SK-N-SH (cell line): ENCODE results near the gene SFXN3. TPM values are rescaled to one million over a fixed set of nuclear protein-coding genes. Genes with fewer than 3 reads are reported as not detected.

Source experiments
- CTCF ChIA-PET: fragments of 300-600, 350-600 bp; formaldehyde crosslinking; extraction: SDS; loops from one replicate; lab custom pipeline; 2021; lab: Yijun Ruan, JAX
- POLR2A ChIA-PET: fragments of 350-600 bp; sonication (Branson Sonifier 250); formaldehyde crosslinking; extraction: SDS; loops from one replicate; lab custom pipeline; 2020; ENCODE audit warnings: antibody characterized with exemption, inconsistent platforms; lab: Yijun Ruan, JAX
- DNase-seq: peaks from one replicate; pipeline ENCODE4 v3.0.0; 2012
- H2AFZ ChIP-seq: fragments of 200-600 bp; sonication (generic); 2 replicates; pipeline ENCODE4 v1.8.1; 2016; ENCODE audit warnings: antibody characterized with exemption, mild to moderate bottlenecking, low read depth
- H3F3A ChIP-seq: fragments of 200-600 bp; sonication (generic); replicated peaks from 2 replicates; pipeline ENCODE3; 2016; ENCODE audit warnings: antibody characterized with exemption, mild to moderate bottlenecking; ENCODE audit not compliant: insufficient read depth
- H3K27ac ChIP-seq, 2 experiments: fragments of 200-500 bp in 1 of 2; fragments of 200-600 bp in 1 of 2; sonication (Bioruptor generic) in 1 of 2; sonication (generic), shearing (Covaris generic) in 1 of 2; 2 replicates each; pipeline versions ENCODE4 v1.5.1 to v1.6.1; 2014 to 2016; ENCODE audit warnings: low read depth in 2 of 2, inconsistent platforms in 1 of 2, low read length in 1 of 2, mild to moderate bottlenecking in 1 of 2, mixed read lengths in 1 of 2
- H3K27me3 ChIP-seq: fragments of 200-600 bp; sonication (generic), shearing (Covaris generic); 2 replicates; pipeline ENCODE4 v1.6.1; 2016; ENCODE audit warnings: mixed run types; ENCODE audit not compliant: insufficient read depth
- H3K36me3 ChIP-seq, 2 experiments: fragments of 200-500 bp in 1 of 2; fragments of 200-600 bp in 1 of 2; sonication (Bioruptor generic) in 1 of 2; sonication (generic) in 1 of 2; replicated peaks in 1 of 2; 2 replicates each; pipeline versions ENCODE3 to v1.5.1; 2014 to 2016; ENCODE audit warnings: low read length in 1 of 2, mild to moderate bottlenecking in 1 of 2; ENCODE audit not compliant: insufficient read depth in 2 of 2, control insufficient read depth in 1 of 2
- H3K4me1 ChIP-seq, 2 experiments: fragments of 200-500 bp in 1 of 2; fragments of 200-600 bp in 1 of 2; sonication (Bioruptor generic) in 1 of 2; sonication (generic), shearing (Covaris generic) in 1 of 2; 2 replicates each; pipeline versions ENCODE4 v1.5.1 to v1.6.1; 2014 to 2016; ENCODE audit warnings: low read depth in 1 of 2, low read length in 1 of 2, mixed run types in 1 of 2; ENCODE audit not compliant: insufficient read depth in 2 of 2, control insufficient read depth in 1 of 2
- H3K4me2 ChIP-seq: fragments of 200-600 bp; sonication (generic), shearing (Covaris generic); 2 replicates; pipeline ENCODE4 v1.6.1; 2017; ENCODE audit warnings: mixed run types
- H3K4me3 ChIP-seq, 2 experiments: fragments of 200-500 bp in 1 of 2; fragments of 200-600 bp in 1 of 2; sonication (Bioruptor generic) in 1 of 2; sonication (generic), shearing (Covaris generic) in 1 of 2; 2 replicates each; pipeline versions ENCODE4 v1.5.1 to v1.8.1; 2014 to 2016; ENCODE audit warnings: low read depth in 2 of 2, inconsistent platforms in 1 of 2, low read length in 1 of 2, mild to moderate bottlenecking in 1 of 2, mixed read lengths in 1 of 2, moderate library complexity in 1 of 2
- H3K79me2 ChIP-seq: fragments of 200-600 bp; sonication (generic); 2 replicates; pipeline ENCODE4 v1.8.1; 2017; ENCODE audit warnings: mild to moderate bottlenecking; ENCODE audit not compliant: insufficient read depth
- H3K9ac ChIP-seq: fragments of 200-600 bp; sonication (generic); 2 replicates; pipeline ENCODE4 v1.6.1; 2017; ENCODE audit warnings: mixed run types
- H3K9me2 ChIP-seq: fragments of 200-600 bp; sonication (generic); 2 replicates; pipeline ENCODE4 v1.6.1; 2017; ENCODE audit warnings: mixed run types
- H3K9me3 ChIP-seq: fragments of 200-600 bp; sonication (generic); 2 replicates; pipeline ENCODE4 v1.6.1; 2017; ENCODE audit warnings: mixed run types, mild to moderate bottlenecking, moderate library complexity
- H4K20me1 ChIP-seq: fragments of 200-600 bp; sonication (generic); 2 replicates; pipeline ENCODE4 v1.6.1; 2017; ENCODE audit warnings: mild to moderate bottlenecking, mixed run types; ENCODE audit not compliant: insufficient read depth
- CHD2 ChIP-seq: fragments of 150-350 bp; IDR thresholded peaks from 2 replicates; pipeline ENCODE4 v1.6.1; 2018; ENCODE audit warnings: low read length; ENCODE audit not compliant: partially characterized antibody
- ELF1 ChIP-seq: IDR thresholded peaks from 2 replicates; pipeline ENCODE4 v1.4.0; 2012
- EP300 ChIP-seq, 2 experiments: IDR thresholded peaks; 2 replicates each; pipeline versions ENCODE4 v1.4.0 to v1.6.1; 2012; ENCODE audit warnings: borderline replicate concordance in 1 of 2, low read depth in 1 of 2, low read length in 1 of 2
- EZH2phosphoT487 ChIP-seq: fragments of 200-600 bp; sonication (generic); IDR thresholded peaks from 2 replicates; pipeline ENCODE4 v1.6.1; 2017; ENCODE audit warnings: low read depth, mixed run types, mild to moderate bottlenecking, antibody characterized with exemption, moderate library complexity, borderline replicate concordance
- FOXJ3 ChIP-seq: sonication (generic); formaldehyde crosslinking; IDR thresholded peaks from 2 replicates; pipeline ENCODE4 v1.5.1; 2020; ENCODE audit warnings: mild to moderate bottlenecking, missing genetic modification reagents
- GABPA ChIP-seq: IDR thresholded peaks from 2 replicates; pipeline ENCODE4 v1.4.0; 2012; ENCODE audit warnings: low read depth, mild to moderate bottlenecking
- GATA2 ChIP-seq: sonication (generic); formaldehyde crosslinking; IDR thresholded peaks from 2 replicates; pipeline ENCODE4 v1.5.0; 2020; ENCODE audit warnings: mild to moderate bottlenecking, missing genetic modification reagents
- MEF2A ChIP-seq: IDR thresholded peaks from 2 replicates; pipeline ENCODE4 v1.4.0; 2012; ENCODE audit warnings: low read depth, borderline replicate concordance
- NRF1 ChIP-seq: IDR thresholded peaks from 2 replicates; pipeline ENCODE4 v1.6.1; 2012; ENCODE audit warnings: low read depth, mild to moderate bottlenecking, low read length
- RCOR1 ChIP-seq: fragments of 150-350 bp; IDR thresholded peaks from 2 replicates; pipeline ENCODE4 v1.6.1; 2017; ENCODE audit warnings: antibody characterized with exemption, low read length
- RFX5 ChIP-seq: IDR thresholded peaks from 2 replicates; pipeline ENCODE4 v1.6.1; 2012; ENCODE audit warnings: mild to moderate bottlenecking, improper control_type of control experiment, low read length
- SIN3A ChIP-seq: IDR thresholded peaks from 2 replicates; pipeline ENCODE4 v1.6.1; 2012; ENCODE audit warnings: low read depth, mild to moderate bottlenecking, low read length, moderate library complexity, borderline replicate concordance
- WGBS: methylation state at CpG from one replicate; pipeline ENCODE4 v1.1.6; 2017; ENCODE audit warnings: low lambda C conversion rate; 5-methylcytosine and 5-hydroxymethylcytosine counted together
- polyA plus RNA-seq, 3 experiments: library from polyadenylated mRNA; depleted of rRNA; stranded (reverse); fragments of >200 nt; gene quantifications; 2 replicates each; pipeline ENCODE4 v1.2.3, GENCODE V29; 2012
- TF ChIP-seq, protein P1 (sequence below): IDR thresholded peaks from 2 replicates; pipeline ENCODE4 v1.6.1; 2012; ENCODE audit warnings: mild to moderate bottlenecking, low read depth, low read length, moderate library complexity
- TF ChIP-seq, protein P2 (sequence below): IDR thresholded peaks from 2 replicates; pipeline ENCODE4 v1.4.0; 2012; ENCODE audit warnings: low read depth, borderline replicate concordance
- TF ChIP-seq, protein P3 (sequence below): fragments of 150-350 bp; IDR thresholded peaks from 2 replicates; pipeline ENCODE4 v1.6.1; 2017; ENCODE audit warnings: antibody characterized with exemption, low read length, low read depth, borderline replicate concordance
- TF ChIP-seq, protein P4 (sequence below): fragments of 200-600 bp; sonication (generic); IDR thresholded peaks from 2 replicates; pipeline ENCODE4 v1.6.1; 2017; ENCODE audit warnings: antibody characterized with exemption, mild to moderate bottlenecking, moderate library complexity
- TF ChIP-seq, protein P5 (sequence below): IDR thresholded peaks from 2 replicates; pipeline ENCODE4 v1.4.0; 2012; ENCODE audit warnings: low read depth, borderline replicate concordance
- TF ChIP-seq, protein P6 (sequence below): IDR thresholded peaks from 2 replicates; pipeline ENCODE4 v1.4.0; 2012; ENCODE audit warnings: low read depth

SFXN3 gene
- polyA plus RNA-seq, 1 of the 3 experiments (the other 2 are of a cell fraction), result 142 TPM

DNA sequence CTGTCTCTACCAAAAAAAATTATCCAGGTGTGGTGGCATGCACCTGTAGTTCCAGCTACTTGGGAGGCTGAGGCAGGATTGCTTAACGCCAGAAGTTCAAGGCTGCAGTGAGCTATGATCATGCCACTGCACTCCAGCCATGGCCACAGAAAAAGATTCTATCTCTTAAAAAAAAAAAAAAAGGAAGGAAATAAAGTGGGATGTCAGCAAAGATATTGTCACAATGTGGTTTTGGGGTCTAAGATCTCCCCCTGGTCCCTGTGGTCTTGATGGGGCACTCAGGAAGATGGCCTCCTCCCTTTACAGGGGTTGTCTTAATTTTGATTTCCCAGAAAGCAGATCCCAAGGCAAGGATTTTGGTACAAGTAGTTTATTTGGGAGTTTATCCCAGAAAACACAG lies 23.3 kb downstream of the SFXN3 start (continued):
- TF ChIP-seq, protein P1, sequence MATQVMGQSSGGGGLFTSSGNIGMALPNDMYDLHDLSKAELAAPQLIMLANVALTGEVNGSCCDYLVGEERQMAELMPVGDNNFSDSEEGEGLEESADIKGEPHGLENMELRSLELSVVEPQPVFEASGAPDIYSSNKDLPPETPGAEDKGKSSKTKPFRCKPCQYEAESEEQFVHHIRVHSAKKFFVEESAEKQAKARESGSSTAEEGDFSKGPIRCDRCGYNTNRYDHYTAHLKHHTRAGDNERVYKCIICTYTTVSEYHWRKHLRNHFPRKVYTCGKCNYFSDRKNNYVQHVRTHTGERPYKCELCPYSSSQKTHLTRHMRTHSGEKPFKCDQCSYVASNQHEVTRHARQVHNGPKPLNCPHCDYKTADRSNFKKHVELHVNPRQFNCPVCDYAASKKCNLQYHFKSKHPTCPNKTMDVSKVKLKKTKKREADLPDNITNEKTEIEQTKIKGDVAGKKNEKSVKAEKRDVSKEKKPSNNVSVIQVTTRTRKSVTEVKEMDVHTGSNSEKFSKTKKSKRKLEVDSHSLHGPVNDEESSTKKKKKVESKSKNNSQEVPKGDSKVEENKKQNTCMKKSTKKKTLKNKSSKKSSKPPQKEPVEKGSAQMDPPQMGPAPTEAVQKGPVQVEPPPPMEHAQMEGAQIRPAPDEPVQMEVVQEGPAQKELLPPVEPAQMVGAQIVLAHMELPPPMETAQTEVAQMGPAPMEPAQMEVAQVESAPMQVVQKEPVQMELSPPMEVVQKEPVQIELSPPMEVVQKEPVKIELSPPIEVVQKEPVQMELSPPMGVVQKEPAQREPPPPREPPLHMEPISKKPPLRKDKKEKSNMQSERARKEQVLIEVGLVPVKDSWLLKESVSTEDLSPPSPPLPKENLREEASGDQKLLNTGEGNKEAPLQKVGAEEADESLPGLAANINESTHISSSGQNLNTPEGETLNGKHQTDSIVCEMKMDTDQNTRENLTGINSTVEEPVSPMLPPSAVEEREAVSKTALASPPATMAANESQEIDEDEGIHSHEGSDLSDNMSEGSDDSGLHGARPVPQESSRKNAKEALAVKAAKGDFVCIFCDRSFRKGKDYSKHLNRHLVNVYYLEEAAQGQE, result no peak
- TF ChIP-seq MEF2A (no peak), EP300 (IDR thresholded peaks at IDR 0.05; ENCODE audit: borderline replicate concordance in 1 of 2, low read depth in 1 of 2, low read length in 1 of 2) (no peak), RFX5 (no peak), GABPA (no peak), SIN3A (no peak)
- TF ChIP-seq, protein P2, sequence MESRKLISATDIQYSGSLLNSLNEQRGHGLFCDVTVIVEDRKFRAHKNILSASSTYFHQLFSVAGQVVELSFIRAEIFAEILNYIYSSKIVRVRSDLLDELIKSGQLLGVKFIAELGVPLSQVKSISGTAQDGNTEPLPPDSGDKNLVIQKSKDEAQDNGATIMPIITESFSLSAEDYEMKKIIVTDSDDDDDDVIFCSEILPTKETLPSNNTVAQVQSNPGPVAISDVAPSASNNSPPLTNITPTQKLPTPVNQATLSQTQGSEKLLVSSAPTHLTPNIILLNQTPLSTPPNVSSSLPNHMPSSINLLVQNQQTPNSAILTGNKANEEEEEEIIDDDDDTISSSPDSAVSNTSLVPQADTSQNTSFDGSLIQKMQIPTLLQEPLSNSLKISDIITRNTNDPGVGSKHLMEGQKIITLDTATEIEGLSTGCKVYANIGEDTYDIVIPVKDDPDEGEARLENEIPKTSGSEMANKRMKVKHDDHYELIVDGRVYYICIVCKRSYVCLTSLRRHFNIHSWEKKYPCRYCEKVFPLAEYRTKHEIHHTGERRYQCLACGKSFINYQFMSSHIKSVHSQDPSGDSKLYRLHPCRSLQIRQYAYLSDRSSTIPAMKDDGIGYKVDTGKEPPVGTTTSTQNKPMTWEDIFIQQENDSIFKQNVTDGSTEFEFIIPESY, result no peak
- TF ChIP-seq, protein P3, sequence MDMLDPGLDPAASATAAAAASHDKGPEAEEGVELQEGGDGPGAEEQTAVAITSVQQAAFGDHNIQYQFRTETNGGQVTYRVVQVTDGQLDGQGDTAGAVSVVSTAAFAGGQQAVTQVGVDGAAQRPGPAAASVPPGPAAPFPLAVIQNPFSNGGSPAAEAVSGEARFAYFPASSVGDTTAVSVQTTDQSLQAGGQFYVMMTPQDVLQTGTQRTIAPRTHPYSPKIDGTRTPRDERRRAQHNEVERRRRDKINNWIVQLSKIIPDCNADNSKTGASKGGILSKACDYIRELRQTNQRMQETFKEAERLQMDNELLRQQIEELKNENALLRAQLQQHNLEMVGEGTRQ, result no peak

DNA sequence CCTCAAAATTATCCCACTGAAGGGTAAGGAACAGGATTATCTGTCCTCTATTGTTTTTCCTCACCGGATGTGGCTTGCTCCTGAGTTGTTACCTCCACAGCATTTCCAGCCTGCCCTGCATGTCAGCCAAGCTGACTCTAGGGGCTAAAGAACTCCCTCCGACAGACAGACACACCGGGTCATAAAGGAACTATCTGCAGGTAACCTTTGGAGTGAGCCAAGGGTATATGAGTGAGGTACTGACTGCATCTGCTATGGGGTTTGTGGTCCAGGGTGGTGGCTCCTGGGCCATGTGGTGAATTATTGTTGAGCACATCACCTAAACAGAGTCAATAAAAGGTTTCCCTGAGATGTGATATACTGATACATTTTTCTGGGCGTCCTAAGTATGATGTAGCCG lies 23.8 kb downstream of the SFXN3 start:
- peaks cover 11% of the 10 kb centered on the region for H3F3A ChIP-seq
- H3K4me2 ChIP-seq, result no peak overlapping the region
- WGBS, result 100% methylated on average over 5 of the region's 5 CpGs
- no peak overlapping the region for H3K27ac ChIP-seq
- H3K4me1 ChIP-seq, result peaks cover 8 to 10% of the 10 kb centered on the region in 2 experiments; a peak in 2 of 4 replicates
- DNase-seq, result no peak
- no peak overlapping the region for H3K4me3 ChIP-seq
- H3K79me2 ChIP-seq, result peaks cover 67% of the 10 kb centered on the region
- POLR2A ChIA-PET, result interaction anchor here (1.8 kb wide), 1 partner anchor 12 kb away, joined by 5 read pairs; no protein-coding TSS in a partner anchor
- H2AFZ ChIP-seq, result no peak overlapping the region
- H3K36me3 ChIP-seq, result no peaks in the 10 kb centered on the region
- no peak overlapping the region for H3K9ac ChIP-seq
- H3K27me3 ChIP-seq, result no peaks in the 10 kb centered on the region
- H3K9me3 ChIP-seq, result no peaks in the 10 kb centered on the region
- no peaks in the 10 kb centered on the region for H4K20me1 ChIP-seq
- CTCF ChIA-PET, result interaction anchor here (1.0 to 18.9 kb wide), 9 partner anchors 11 to 85 kb away, joined by 3 to 234 read pairs (median 11); no protein-coding TSS in a partner anchor
- H3K9me2 ChIP-seq, result no peaks in the 10 kb centered on the region
- TF ChIP-seq, protein P1, result no peak
- no peak for TF ChIP-seq NRF1
- TF ChIP-seq EZH2phosphoT487, result no peak
- TF ChIP-seq, protein P4, sequence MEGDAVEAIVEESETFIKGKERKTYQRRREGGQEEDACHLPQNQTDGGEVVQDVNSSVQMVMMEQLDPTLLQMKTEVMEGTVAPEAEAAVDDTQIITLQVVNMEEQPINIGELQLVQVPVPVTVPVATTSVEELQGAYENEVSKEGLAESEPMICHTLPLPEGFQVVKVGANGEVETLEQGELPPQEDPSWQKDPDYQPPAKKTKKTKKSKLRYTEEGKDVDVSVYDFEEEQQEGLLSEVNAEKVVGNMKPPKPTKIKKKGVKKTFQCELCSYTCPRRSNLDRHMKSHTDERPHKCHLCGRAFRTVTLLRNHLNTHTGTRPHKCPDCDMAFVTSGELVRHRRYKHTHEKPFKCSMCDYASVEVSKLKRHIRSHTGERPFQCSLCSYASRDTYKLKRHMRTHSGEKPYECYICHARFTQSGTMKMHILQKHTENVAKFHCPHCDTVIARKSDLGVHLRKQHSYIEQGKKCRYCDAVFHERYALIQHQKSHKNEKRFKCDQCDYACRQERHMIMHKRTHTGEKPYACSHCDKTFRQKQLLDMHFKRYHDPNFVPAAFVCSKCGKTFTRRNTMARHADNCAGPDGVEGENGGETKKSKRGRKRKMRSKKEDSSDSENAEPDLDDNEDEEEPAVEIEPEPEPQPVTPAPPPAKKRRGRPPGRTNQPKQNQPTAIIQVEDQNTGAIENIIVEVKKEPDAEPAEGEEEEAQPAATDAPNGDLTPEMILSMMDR, result no peak
- TF ChIP-seq, protein P5, sequence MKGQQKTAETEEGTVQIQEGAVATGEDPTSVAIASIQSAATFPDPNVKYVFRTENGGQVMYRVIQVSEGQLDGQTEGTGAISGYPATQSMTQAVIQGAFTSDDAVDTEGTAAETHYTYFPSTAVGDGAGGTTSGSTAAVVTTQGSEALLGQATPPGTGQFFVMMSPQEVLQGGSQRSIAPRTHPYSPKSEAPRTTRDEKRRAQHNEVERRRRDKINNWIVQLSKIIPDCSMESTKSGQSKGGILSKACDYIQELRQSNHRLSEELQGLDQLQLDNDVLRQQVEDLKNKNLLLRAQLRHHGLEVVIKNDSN, result no peak
- TF ChIP-seq GATA2, result no peak
- TF ChIP-seq, protein P6, sequence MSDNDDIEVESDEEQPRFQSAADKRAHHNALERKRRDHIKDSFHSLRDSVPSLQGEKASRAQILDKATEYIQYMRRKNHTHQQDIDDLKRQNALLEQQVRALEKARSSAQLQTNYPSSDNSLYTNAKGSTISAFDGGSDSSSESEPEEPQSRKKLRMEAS, result no peak
- no peak for TF ChIP-seq ELF1
- TF ChIP-seq CHD2, result no peak
- no peak for TF ChIP-seq FOXJ3 (CRISPR knock-in tag)
- no peak for TF ChIP-seq RCOR1
